Panc1 (cell line): ENCODE data around the gene STARD3NL. TPM values are rescaled to one million over a fixed set of nuclear protein-coding genes. Genes with fewer than 3 reads are reported as not detected.

Experiments used
- ATAC-seq: fragments of 200-7000 bp; cut with Tn5 transposase; 2 replicates; pipeline ENCODE4 v1.9.1; 2020; ENCODE audit warnings: mild to moderate bottlenecking, moderate library complexity
- BruUV-seq: library from RNA; stranded (reverse); fragments of 400-500 nt; replicated peaks from 2 replicates; lab custom pipeline; 2021; lab: Mats Ljungman, UMichigan
- CTCF ChIA-PET: fragments of 300-600 bp; sonication (Branson Sonifier 250); formaldehyde crosslinking; loops from one replicate; lab custom pipeline; 2022; ENCODE audit warnings: antibody characterized with exemption; lab: Charles Lee
- POLR2A ChIA-PET: fragments of 300-600 bp; sonication (Branson Sonifier 250); formaldehyde crosslinking; loops from one replicate; lab custom pipeline; 2022; ENCODE audit warnings: antibody characterized with exemption; lab: Charles Lee
- DNase-seq: peaks from one replicate; pipeline ENCODE4 v3.0.0-alpha.2; 2010; ENCODE audit warnings: low read depth, low spot score
- H3K27ac ChIP-seq: 2 replicates; pipeline ENCODE4 v1.5.1; 2011; ENCODE audit warnings: mild to moderate bottlenecking, low read length, inconsistent platforms
- H3K27me3 ChIP-seq: fragments of 200-500 bp; sonication (Bioruptor generic); 2 replicates; pipeline ENCODE4 v1.6.0; 2014; ENCODE audit warnings: low read length, inconsistent platforms; ENCODE audit not compliant: control insufficient read depth, insufficient read depth
- H3K36me3 ChIP-seq: fragments of 200-500 bp; sonication (Bioruptor generic); 2 replicates; pipeline ENCODE4 v1.5.1; 2014; ENCODE audit warnings: inconsistent platforms, mild to moderate bottlenecking, low read length, moderate library complexity; ENCODE audit not compliant: control insufficient read depth, insufficient read depth
- H3K4me1 ChIP-seq: 2 replicates; pipeline ENCODE4 v1.5.1; 2011; ENCODE audit warnings: inconsistent platforms, mild to moderate bottlenecking, low read length, moderate library complexity; ENCODE audit not compliant: control insufficient read depth, insufficient read depth
- H3K4me3 ChIP-seq, 2 experiments: 2 replicates each; pipeline ENCODE4 v1.5.1; 2011 to 2012; ENCODE audit warnings: low read depth in 2 of 2, low read length in 2 of 2, mild to moderate bottlenecking in 2 of 2, inconsistent platforms in 1 of 2, moderate library complexity in 1 of 2
- H3K9me3 ChIP-seq: fragments of 200-500 bp; sonication (Bioruptor generic); 2 replicates; pipeline ENCODE4 v1.5.1; 2014; ENCODE audit warnings: low read depth, mild to moderate bottlenecking, inconsistent platforms, low read length, moderate library complexity; ENCODE audit not compliant: control insufficient read depth, insufficient read depth
- CTCF ChIP-seq: fragments of 450-650 bp; IDR thresholded peaks from 2 replicates; pipeline ENCODE4 v1.5.1; 2017; ENCODE audit warnings: mild to moderate bottlenecking
- POLR2AphosphoS5 ChIP-seq: IDR thresholded peaks from 2 replicates; pipeline ENCODE4 v1.6.1; 2012; ENCODE audit warnings: mild to moderate bottlenecking, low read depth, low read length, moderate library complexity
- REST ChIP-seq, 2 experiments: IDR thresholded peaks; 2 replicates each; pipeline ENCODE4 v1.6.1; 2011 to 2012; ENCODE audit warnings: low read depth in 2 of 2, control low read depth in 1 of 2, low read length in 1 of 2, mild to moderate bottlenecking in 1 of 2, moderate library complexity in 1 of 2; ENCODE audit not compliant: insufficient read depth in 1 of 2
- SIN3A ChIP-seq: IDR thresholded peaks from 2 replicates; pipeline ENCODE4 v1.6.1; 2012; ENCODE audit warnings: low read depth, mild to moderate bottlenecking, low read length, moderate library complexity, borderline replicate concordance; ENCODE audit not compliant: insufficient read depth
- TCF7L2 ChIP-seq: IDR thresholded peaks from 2 replicates; pipeline ENCODE4 v1.6.1; 2011; ENCODE audit warnings: mild to moderate bottlenecking, low read depth, low read length, inconsistent platforms
- in situ Hi-C: cut with HindIII; loops from 2 replicates; pipeline ENCODE4 v1.10.0; 2016; ENCODE audit warnings: low sequenced_read_pairs, low pct_unique_long_range_greater_than_20kb
- intact Hi-C: fragments of 100-400 bp; cut with micrococcal nuclease; formaldehyde crosslinking; loops from one replicate; pipeline ENCODE4 v1.10.0; 2022; ENCODE audit not compliant: unreplicated experiment
- total RNA-seq: library from RNA; stranded (reverse); gene quantifications from one replicate; pipeline ENCODE4 v1.2.1, GENCODE V29; 2021; ENCODE audit not compliant: unreplicated experiment

Gene STARD3NL
- total RNA-seq, 1 experiment from 2014 or later = 75.7 TPM

GRCh38 chr7:38168890-38169570 is 9.0 kb upstream of the STARD3NL start:
- intact Hi-C loops = no loop called here
- no peak for TF ChIP-seq SIN3A
- TF ChIP-seq CTCF = no peak
- TF ChIP-seq POLR2AphosphoS5 = no peak
- no peak for TF ChIP-seq REST (IDR thresholded peaks at IDR 0.05; ENCODE audit: insufficient read depth in 1 of 2, low read depth in 2 of 2, low read length in 1 of 2)
- TF ChIP-seq TCF7L2 = no peak
- ChIA-PET POLR2A (interaction anchor here (0.6 kb wide), 1 partner anchor 201 kb away, joined by 6 read pairs; no protein-coding TSS in a partner anchor), CTCF (no interaction called here)
- H3K27ac ChIP-seq = no peak overlapping the region
- no TSS peak for BruUV-seq
- ATAC-seq (no peak), DNase-seq (no peak)
- no peaks in the 10 kb centered on the region for H3K4me1 ChIP-seq
- H3K27me3 ChIP-seq = peaks cover 16% of the 10 kb centered on the region; the same call in 1 of the 2 replicates
- H3K9me3 ChIP-seq = no peaks in the 10 kb centered on the region
- no peak overlapping the region for H3K4me3 ChIP-seq
- in situ Hi-C loops = no loop called here
- no peaks in the 10 kb centered on the region for H3K36me3 ChIP-seq

GRCh38 chr7:38169847-38170246 is 8.2 kb upstream of the STARD3NL start:
- peak; percentile 42; the same call in 1 of the 2 replicates for ATAC-seq
- POLR2A ChIA-PET = no interaction called here
- BruUV-seq = no TSS peak
- Histone ChIP-seq H3K36me3 (no peaks in the 10 kb centered on the region), H3K27me3 (peaks cover 16% of the 10 kb centered on the region; the same call in 1 of the 2 replicates), H3K27ac (no peak overlapping the region), H3K4me1 (no peaks in the 10 kb centered on the region), H3K9me3 (no peaks in the 10 kb centered on the region), H3K4me3 (no peak overlapping the region)
- TF ChIP-seq TCF7L2 (no peak), SIN3A (no peak), CTCF (no peak), POLR2AphosphoS5 (no peak), REST (IDR thresholded peaks at IDR 0.05; ENCODE audit: insufficient read depth in 1 of 2, low read depth in 2 of 2, low read length in 1 of 2) (no peak)
- in situ Hi-C loops (no loop called here), intact Hi-C loops (no loop called here)
- DNase-seq = peak; percentile 56
- CTCF ChIA-PET = no interaction called here
